SJCRH30 (cell line): ENCODE results near the gene PRR36. TPM values are rescaled to one million over a fixed set of nuclear protein-coding genes. Genes with fewer than 3 reads are reported as not detected.

Source experiments
- DNase-seq, 2 experiments: peaks; one replicate each; pipeline ENCODE4 v3.0.0-alpha.2; 2015 to 2020
- H3K27ac ChIP-seq: fragments of 250-450 bp; sonication (Bioruptor Pico); 2 replicates; pipeline ENCODE4 v1.5.1; 2020; ENCODE audit warnings: mild to moderate bottlenecking, moderate library complexity
- H3K27me3 ChIP-seq: fragments of 250-450 bp; sonication (Bioruptor Pico); 2 replicates; pipeline ENCODE4 v1.5.1; 2020; ENCODE audit warnings: mild to moderate bottlenecking, moderate library complexity
- H3K36me3 ChIP-seq: fragments of 250-450 bp; sonication (Bioruptor Pico); 2 replicates; pipeline ENCODE4 v1.5.1; 2020; ENCODE audit warnings: mild to moderate bottlenecking, moderate library complexity
- H3K4me1 ChIP-seq: fragments of 250-450 bp; sonication (Bioruptor Pico); 2 replicates; pipeline ENCODE4 v1.5.1; 2020; ENCODE audit warnings: mild to moderate bottlenecking, moderate library complexity
- H3K4me3 ChIP-seq: fragments of 250-450 bp; sonication (Bioruptor Pico); 2 replicates; pipeline ENCODE4 v1.5.1; 2020; ENCODE audit warnings: mild to moderate bottlenecking, moderate library complexity
- H3K9me3 ChIP-seq: fragments of 250-450 bp; sonication (Bioruptor Pico); replicated peaks from 2 replicates; pipeline ENCODE4 v1.5.1; 2020; ENCODE audit warnings: mild to moderate bottlenecking, moderate library complexity
- total RNA-seq: library from RNA; depleted of rRNA; stranded (reverse); fragments of >200 nt; shearing (Covaris generic); gene quantifications from 2 replicates; pipeline ENCODE4 v1.2.3, GENCODE V29; 2014

Gene PRR36
- total RNA-seq, 1 experiment from 2014 or later: not detected

DNA sequence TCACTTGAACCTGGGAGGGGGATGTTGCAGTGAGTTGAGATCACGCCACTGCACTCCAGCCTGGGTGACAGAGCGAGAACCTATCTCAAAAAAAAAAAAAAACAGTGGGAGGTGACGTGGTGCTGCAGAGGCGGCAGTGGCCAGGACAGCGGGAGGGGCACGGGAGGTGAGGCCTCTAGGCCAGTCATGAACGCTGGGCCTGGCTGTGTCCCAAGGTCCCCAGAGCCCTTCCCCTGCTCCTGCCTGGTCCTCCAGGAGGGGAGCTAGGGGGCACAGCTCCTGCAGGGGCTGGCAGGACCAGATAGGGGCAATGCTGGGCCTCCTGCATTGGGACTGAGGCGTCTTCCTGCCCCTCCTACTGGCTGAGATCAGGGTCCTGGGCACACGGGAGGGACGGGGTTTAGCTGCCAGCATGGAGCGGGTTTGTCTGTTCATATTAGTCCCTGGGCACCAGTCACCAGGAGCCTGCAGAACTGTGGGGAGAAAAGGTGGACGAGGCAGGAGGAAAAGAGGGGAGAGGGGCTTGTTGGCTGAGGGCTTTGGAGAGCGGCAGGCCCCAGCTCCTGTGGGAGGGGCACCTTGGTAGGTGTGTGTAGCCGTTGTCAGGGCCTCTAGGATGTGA, 34.0 kb upstream of the PRR36 start:
- Histone ChIP-seq H3K4me3 (no peak overlapping the region), H3K27me3 (no peaks in the 10 kb centered on the region), H3K27ac (no peak overlapping the region), H3K4me1 (no peaks in the 10 kb centered on the region), H3K9me3 (no peaks in the 10 kb centered on the region), H3K36me3 (no peaks in the 10 kb centered on the region; the same call in 1 of the 2 replicates)
- DNase-seq: no peak

DNA sequence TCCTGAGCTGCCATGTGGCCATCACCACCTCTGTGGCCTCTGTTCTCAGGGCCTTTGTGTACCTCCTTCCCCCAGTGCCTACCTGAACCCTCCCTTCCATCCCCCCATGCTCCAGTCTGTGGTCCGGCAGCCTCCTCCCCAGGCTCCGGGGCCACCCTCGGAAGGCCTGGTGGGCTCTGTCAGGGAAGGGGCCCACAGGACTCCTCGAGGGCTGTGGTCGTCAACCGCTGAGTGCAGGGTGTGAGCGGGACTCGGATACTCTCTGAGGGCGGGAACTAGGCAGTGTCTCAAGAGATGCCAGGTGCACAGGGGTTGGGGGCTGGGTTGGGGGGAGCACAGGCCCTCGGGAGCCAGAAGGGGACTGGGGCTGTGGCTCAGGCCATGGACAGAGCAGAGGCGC, 33.4 kb upstream of the PRR36 start:
- Histone ChIP-seq H3K36me3 (no peaks in the 10 kb centered on the region; the same call in 1 of the 2 replicates), H3K27me3 (no peaks in the 10 kb centered on the region), H3K4me3 (no peak overlapping the region), H3K9me3 (no peaks in the 10 kb centered on the region), H3K4me1 (no peaks in the 10 kb centered on the region; the same call in 1 of the 2 replicates), H3K27ac (no peak overlapping the region)
- no peak for DNase-seq

DNA sequence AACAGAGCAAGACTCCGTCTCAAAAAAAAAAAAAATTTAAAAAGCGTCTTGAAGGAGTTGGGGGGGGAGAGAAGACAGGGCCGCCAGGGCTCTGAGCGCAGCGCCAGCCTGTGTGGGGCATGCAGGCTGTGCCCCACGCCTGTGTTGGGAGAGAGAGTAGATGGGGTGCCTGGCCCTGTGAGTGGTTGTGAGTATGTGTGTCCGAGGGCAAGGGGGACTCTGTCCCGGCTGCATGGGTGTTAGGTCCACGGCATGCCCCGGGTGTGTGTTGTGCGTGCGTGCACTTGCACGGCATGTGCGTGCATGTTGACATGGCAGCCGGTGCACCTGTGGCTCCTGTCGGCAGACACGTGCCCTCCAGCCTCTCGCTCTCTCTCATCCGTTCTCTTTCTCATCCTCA, 32.9 kb upstream of the PRR36 start:
- Histone ChIP-seq H3K9me3 (no peaks in the 10 kb centered on the region), H3K27me3 (no peaks in the 10 kb centered on the region), H3K4me3 (no peak overlapping the region), H3K4me1 (no peaks in the 10 kb centered on the region; the same call in 1 of the 2 replicates), H3K36me3 (no peaks in the 10 kb centered on the region; the same call in 1 of the 2 replicates), H3K27ac (no peak overlapping the region)
- DNase-seq: no peak

DNA sequence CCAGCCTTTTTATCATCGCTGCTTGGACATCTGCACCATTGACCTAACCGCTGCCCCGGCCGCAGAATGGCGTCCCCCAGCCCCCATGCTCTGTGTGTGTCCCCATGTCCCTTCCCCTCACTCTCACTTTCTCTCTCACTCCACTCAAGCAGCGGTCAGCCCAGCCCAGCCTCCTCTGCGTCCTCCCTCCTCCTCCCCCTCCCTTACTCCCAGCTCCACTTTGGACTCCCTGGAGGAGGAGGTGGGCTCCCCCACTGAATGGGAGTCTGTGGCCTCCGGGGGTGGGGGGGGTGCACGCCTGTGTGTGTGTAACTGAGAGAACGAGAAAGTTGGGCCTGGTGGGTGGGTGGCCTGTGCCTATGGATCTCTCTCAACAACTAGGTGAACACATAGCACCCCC, 31.7 kb upstream of the PRR36 start:
- DNase-seq: no peak
- no peak overlapping the region for H3K4me3 ChIP-seq
- H3K27ac ChIP-seq: no peak overlapping the region
- no peaks in the 10 kb centered on the region for H3K27me3 ChIP-seq
- no peaks in the 10 kb centered on the region for H3K9me3 ChIP-seq
- H3K36me3 ChIP-seq: no peaks in the 10 kb centered on the region
- no peaks in the 10 kb centered on the region; the same call in 1 of the 2 replicates for H3K4me1 ChIP-seq

DNA sequence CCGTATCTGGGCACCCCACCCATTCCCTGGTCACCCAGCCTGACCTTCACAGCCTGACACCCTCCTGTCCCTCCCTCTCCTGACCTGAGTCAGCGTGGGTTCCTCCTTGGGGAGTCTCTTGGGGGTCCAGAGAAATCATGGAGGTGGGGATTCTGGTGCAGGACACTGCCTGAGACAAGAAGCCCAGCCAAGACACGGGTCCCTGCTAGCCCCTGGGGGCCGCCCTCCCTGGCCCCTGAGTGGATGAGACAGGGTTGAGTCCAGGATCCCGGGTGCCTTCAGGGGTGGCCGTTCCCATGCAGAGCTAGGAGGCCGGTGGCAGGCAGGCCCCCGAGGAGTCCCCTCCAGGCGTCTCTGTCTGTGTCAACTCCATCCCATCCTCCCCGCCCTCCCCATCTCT, 31.1 kb upstream of the PRR36 start:
- Histone ChIP-seq H3K36me3 (no peaks in the 10 kb centered on the region), H3K27me3 (no peaks in the 10 kb centered on the region), H3K27ac (no peak overlapping the region), H3K4me1 (no peaks in the 10 kb centered on the region; the same call in 1 of the 2 replicates), H3K4me3 (no peak overlapping the region), H3K9me3 (no peaks in the 10 kb centered on the region)
- DNase-seq: no peak

DNA sequence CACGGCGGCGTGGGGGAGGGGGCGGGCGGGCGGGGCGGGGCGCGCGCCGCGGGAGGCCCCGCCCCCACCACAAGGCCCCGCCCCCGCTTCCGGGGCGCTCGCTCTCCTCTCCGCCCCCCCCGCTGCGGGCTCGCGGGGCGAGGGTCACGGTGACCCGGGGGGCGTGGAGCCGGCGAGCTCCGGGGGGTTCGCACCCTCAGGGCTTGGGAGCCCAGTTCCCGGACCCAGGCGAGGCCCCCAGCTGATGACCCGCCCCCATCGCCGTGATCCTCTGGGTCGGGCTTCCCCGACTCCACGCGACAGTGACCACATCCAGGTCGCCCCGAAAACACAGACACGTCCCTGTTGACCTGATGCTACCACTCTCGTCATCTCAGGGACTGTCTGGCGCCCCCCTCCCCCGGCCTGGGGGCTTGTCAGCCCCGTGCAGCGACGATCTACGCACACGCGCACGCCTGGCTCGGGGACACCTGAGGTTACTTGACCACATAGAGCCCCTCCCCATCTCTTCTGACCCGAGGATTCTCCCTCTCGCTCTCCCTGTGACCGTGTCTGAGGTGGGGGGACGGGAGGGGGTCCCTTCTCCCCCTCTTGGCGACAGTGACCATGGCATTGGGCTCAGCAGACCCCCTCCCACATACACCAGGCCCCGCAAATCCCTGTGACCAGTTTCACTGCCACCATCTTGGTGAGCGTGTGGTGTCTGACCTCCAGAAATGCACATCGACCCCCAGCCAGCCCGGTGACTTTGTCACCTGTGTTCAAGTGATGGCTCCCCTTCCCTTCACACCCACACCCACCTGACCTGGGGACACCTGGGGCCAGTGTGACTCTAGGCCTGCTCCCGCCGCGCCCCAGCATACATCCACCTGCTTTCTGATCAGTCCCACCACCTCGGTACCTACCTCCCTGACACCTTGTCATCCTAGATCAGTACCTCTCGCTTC, 30.2 kb upstream of the PRR36 start:
- Histone ChIP-seq H3K4me1 (no peaks in the 10 kb centered on the region; the same call in 1 of the 2 replicates), H3K27me3 (no peaks in the 10 kb centered on the region), H3K36me3 (no peaks in the 10 kb centered on the region), H3K9me3 (no peaks in the 10 kb centered on the region), H3K4me3 (peak overlapping the region; percentile 77), H3K27ac (peak overlapping the region; percentile 20)
- no peak for DNase-seq

DNA sequence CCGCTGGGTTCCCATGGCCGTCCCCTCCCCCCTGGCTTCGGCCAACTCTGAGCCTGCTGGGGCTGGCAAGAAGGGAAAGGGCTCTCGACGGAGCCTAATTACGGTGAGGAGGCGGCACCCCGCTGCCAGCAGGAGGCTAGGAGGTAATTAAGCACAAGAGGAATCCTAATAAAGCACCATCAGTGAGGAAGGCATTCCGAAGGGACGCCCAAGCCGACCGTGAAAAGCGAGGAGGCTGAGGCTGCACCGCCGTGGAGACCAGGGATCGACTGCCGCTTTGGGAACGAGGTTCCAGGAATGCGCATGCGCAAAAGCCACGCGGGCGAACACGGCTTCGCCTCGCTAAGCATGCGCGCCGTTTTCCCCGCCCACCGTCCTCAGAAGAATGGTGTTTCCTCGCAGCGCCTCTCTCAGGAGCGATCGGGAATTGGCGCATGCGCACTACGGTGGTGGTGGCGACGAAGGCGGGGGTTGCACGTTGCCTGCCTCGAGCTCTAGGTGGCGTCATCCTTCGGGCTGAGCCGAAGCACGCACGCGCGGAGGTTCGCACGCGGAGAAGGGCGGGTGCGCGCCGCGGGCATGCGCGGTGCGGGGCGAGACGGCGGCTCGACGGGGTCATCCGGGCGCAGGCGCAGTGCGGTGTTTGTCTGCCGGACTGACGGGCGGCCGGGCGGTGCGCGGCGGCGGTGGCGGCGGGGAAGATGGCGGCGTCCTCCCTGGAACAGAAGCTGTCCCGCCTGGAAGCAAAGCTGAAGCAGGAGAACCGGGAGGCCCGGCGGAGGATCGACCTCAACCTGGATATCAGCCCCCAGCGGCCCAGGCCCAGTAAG, 29.3 kb upstream of the PRR36 start, which contains the start of gene MAP2K7:
TSS of gene MAP2K7 (plus strand) at position 634 of the 830 bp plus-strand sequence. CDS start at position 702, 68 bp downstream.
- peak within 1 kb of the TSS; percentile 77 for H3K4me3 ChIP-seq
- H3K9me3 ChIP-seq: no peaks in the 10 kb centered on the region
- no peaks in the 10 kb centered on the region; the same call in 1 of the 2 replicates for H3K4me1 ChIP-seq
- DNase-seq: peak; percentile 99
- H3K27ac ChIP-seq: peak within 1 kb of the TSS; percentile 36
- no peaks in the 10 kb centered on the region for H3K36me3 ChIP-seq
- H3K27me3 ChIP-seq: no peaks in the 10 kb centered on the region

DNA sequence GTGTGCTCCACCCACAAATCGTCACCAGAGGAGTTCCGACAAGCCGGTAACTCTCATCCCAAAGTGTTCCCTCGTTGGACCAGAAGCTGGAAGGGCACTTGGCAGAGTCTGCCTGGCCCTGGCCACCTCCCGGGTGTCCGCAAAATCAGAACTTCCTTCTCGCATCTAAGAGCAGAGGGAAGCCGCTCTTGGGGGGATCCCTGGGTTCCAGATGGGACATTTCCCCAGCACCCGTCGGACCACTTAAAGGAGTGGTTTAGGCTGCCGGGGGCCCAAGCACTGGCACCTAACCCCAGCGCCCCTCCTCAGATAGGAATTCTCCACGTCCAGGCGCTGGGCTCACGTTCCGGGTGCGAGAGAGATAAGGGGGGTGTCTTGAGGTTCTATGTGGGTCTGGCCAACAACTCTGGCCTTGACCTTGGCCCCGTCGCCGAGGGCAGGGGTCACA, 28.6 kb upstream of the PRR36 start:
- no peaks in the 10 kb centered on the region for H3K9me3 ChIP-seq
- H3K4me1 ChIP-seq: no peaks in the 10 kb centered on the region; the same call in 1 of the 2 replicates
- H3K27ac ChIP-seq: peak overlapping the region; percentile 36; the same call in 1 of the 2 replicates
- no peaks in the 10 kb centered on the region for H3K27me3 ChIP-seq
- peak overlapping the region; percentile 77 for H3K4me3 ChIP-seq
- no peak for DNase-seq
- H3K36me3 ChIP-seq: no peaks in the 10 kb centered on the region

DNA sequence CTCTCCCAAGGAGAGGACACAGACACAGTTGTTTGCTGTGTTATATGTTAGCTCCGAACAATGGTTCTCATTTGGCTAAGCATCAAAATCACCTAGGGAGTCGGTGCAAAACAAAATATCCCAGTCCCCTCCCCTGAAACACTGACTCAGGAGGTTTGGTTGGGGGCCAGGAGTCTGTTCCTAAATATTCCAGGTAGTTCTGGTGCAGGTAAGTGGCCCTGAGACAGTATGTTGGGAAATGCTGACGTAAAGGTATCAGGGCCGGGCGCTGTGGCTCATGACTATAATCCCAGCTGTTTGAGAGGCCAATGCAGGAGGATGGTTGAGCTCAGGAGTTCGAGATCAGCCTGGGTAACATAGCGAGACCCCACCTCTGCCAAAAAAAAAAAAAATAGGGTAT, 27.1 kb upstream of the PRR36 start:
- H3K4me1 ChIP-seq: no peaks in the 10 kb centered on the region; the same call in 1 of the 2 replicates
- DNase-seq: no peak
- H3K27ac ChIP-seq: no peak overlapping the region
- no peaks in the 10 kb centered on the region for H3K9me3 ChIP-seq
- no peaks in the 10 kb centered on the region for H3K36me3 ChIP-seq
- no peak overlapping the region for H3K4me3 ChIP-seq
- no peaks in the 10 kb centered on the region for H3K27me3 ChIP-seq

DNA sequence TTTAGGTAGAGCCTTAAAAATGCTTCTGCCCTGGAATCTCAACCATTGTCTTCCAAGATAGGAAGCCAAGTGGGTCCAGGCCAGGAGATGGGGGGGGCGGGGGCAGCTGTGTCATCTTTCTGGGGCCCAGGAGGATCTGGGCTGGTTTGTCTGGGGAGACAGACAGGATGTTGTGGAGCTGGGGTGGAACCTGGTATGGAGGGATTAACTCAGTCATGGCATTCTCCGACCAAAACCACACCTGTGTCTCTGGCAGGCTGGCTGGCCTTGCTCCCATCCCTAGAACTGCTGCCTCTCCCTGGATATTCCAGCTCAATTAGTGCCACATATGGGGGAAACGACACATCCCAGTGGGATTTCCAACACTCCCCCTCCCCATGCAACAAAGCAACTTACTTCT, 26.7 kb upstream of the PRR36 start:
- no peak for DNase-seq
- no peaks in the 10 kb centered on the region for H3K36me3 ChIP-seq
- no peak overlapping the region for H3K4me3 ChIP-seq
- H3K9me3 ChIP-seq: no peaks in the 10 kb centered on the region
- no peaks in the 10 kb centered on the region for H3K27me3 ChIP-seq
- no peaks in the 10 kb centered on the region; the same call in 1 of the 2 replicates for H3K4me1 ChIP-seq
- no peak overlapping the region for H3K27ac ChIP-seq

DNA sequence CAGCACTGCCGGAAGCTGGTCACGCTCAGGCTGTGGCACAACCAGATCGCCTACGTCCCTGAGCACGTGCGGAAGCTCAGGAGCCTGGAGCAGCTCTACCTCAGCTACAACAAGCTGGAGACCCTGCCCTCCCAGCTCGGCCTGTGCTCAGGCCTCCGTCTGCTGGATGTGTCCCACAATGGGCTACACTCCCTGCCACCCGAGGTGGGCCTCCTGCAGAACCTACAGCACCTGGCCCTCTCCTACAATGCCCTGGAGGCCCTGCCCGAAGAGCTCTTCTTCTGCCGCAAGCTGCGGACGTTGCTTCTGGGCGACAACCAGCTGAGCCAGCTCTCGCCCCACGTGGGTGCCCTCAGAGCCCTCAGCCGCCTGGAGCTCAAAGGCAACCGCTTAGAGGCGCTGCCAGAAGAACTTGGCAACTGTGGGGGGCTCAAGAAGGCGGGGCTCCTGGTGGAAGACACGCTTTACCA, 26.2 kb upstream of the PRR36 start:
- Histone ChIP-seq H3K27me3 (no peaks in the 10 kb centered on the region), H3K4me3 (no peak overlapping the region), H3K9me3 (no peaks in the 10 kb centered on the region), H3K4me1 (no peaks in the 10 kb centered on the region; the same call in 1 of the 2 replicates), H3K36me3 (no peaks in the 10 kb centered on the region), H3K27ac (no peak overlapping the region)
- no peak for DNase-seq

DNA sequence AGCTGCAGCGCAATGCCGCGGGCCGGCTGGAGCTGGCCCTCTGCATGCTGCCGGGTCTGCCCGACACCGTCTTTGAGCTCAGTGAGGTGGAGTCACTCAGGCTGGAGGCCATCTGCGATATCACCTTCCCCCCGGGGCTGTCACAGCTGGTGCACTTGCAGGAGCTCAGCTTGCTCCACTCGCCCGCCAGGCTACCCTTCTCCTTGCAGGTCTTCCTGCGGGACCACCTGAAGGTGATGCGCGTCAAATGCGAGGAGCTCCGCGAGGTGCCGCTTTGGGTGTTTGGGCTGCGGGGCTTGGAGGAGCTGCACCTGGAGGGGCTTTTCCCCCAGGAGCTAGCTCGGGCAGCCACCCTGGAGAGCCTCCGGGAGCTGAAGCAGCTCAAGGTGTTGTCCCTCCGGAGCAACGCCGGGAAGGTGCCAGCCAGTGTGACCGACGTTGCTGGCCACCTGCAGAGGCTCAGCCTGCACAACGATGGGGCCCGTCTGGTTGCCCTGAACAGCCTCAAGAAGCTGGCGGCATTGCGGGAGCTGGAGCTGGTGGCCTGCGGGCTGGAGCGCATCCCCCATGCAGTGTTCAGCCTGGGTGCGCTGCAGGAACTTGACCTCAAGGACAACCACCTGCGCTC, 25.7 kb upstream of the PRR36 start:
- Histone ChIP-seq H3K9me3 (no peaks in the 10 kb centered on the region), H3K4me1 (no peaks in the 10 kb centered on the region; the same call in 1 of the 2 replicates), H3K36me3 (no peaks in the 10 kb centered on the region), H3K27me3 (no peaks in the 10 kb centered on the region), H3K4me3 (no peak overlapping the region), H3K27ac (no peak overlapping the region)
- DNase-seq: no peak

DNA sequence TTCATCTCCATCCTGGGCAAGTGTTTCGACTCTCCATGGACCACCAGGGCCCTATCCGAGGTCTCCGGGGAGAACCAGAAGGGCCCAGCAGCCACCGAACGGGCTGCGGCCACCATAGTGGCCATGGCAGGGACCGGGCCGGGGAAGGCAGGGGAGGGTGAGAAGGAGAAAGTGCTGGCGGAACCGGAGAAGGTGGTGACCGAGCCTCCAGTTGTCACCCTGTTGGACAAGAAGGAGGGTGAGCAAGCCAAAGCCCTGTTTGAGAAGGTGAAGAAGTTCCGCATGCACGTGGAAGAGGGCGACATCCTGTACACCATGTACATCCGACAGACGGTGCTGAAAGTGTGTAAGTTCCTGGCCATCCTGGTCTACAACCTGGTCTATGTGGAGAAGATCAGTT, 24.8 kb upstream of the PRR36 start:
- Histone ChIP-seq H3K27me3 (no peaks in the 10 kb centered on the region), H3K27ac (no peak overlapping the region), H3K4me1 (no peaks in the 10 kb centered on the region; the same call in 1 of the 2 replicates), H3K36me3 (no peaks in the 10 kb centered on the region), H3K4me3 (no peak overlapping the region), H3K9me3 (no peaks in the 10 kb centered on the region)
- no peak for DNase-seq

DNA sequence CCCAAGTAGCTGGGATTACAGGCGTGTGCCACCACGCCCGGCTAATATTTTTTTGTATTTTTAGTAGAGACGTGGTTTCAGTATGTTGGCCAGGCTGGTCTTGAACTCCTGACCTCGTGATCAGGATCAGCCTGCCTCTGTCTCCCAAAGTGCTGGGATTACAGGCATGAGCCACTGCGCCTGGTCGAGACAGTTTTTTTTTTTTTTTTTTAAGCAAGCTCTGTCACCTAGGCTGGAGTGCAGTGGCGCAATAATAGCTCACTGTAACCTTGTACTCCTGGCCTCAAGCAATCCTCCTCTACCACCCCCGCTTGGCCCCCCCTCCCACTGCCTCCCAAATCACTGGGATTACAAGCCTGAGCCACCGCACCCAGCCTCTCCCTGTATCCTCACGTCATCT, 23.1 kb upstream of the PRR36 start:
- Histone ChIP-seq H3K9me3 (no peaks in the 10 kb centered on the region), H3K27me3 (no peaks in the 10 kb centered on the region), H3K4me3 (no peak overlapping the region), H3K36me3 (no peaks in the 10 kb centered on the region), H3K4me1 (no peaks in the 10 kb centered on the region), H3K27ac (no peak overlapping the region)
- no peak for DNase-seq
